Neural cell (in vitro differentiated cells): Measurements from ENCODE around the gene TMEM201. TPM values are rescaled to one million over a fixed set of nuclear protein-coding genes. Genes with fewer than 3 reads are reported as not detected.

Experiments
- H2AFZ ChIP-seq: fragments of 200-600, 300-800 bp; sonication (generic), shearing (Covaris generic); 2 replicates; pipeline ENCODE4 v1.6.0; 2014; ENCODE audit warnings: low read depth, mild to moderate bottlenecking, antibody characterized with exemption, low read length, moderate library complexity
- H3F3A ChIP-seq: fragments of 200-600 bp; shearing (Covaris generic); 2 replicates; pipeline ENCODE4 v1.6.1; 2016; ENCODE audit warnings: mild to moderate bottlenecking, moderate library complexity, mixed read lengths, antibody characterized with exemption, low read length; ENCODE audit not compliant: insufficient read depth, poor library complexity, severe bottlenecking
- H3K27ac ChIP-seq: fragments of 200-600, 300-800 bp; sonication (generic), shearing (Covaris generic); 2 replicates; pipeline ENCODE4 v1.5.1; 2014; ENCODE audit warnings: mild to moderate bottlenecking, low read length, moderate library complexity
- H3K27me3 ChIP-seq: fragments of 300-800, 200-600 bp; sonication (generic), shearing (Covaris generic); 2 replicates; pipeline ENCODE4 v1.6.0; 2014; ENCODE audit warnings: mild to moderate bottlenecking, low read depth, low read length, moderate library complexity; ENCODE audit not compliant: insufficient read depth
- H3K36me3 ChIP-seq: fragments of 300-800, 200-600 bp; sonication (generic), shearing (Covaris generic); 2 replicates; pipeline ENCODE4 v1.5.1; 2014; ENCODE audit warnings: mild to moderate bottlenecking, antibody characterized with exemption, low read length, moderate library complexity; ENCODE audit not compliant: insufficient read depth
- H3K4me2 ChIP-seq: fragments of 300-800, 200-600 bp; sonication (generic), shearing (Covaris generic); 2 replicates; pipeline ENCODE4 v1.6.0; 2014; ENCODE audit warnings: mild to moderate bottlenecking, low read length
- H3K4me3 ChIP-seq: fragments of 300-800, 200-600 bp; sonication (generic), shearing (Covaris generic); 2 replicates; pipeline ENCODE4 v1.5.1; 2014; ENCODE audit warnings: mild to moderate bottlenecking, low read length, moderate library complexity
- H3K79me2 ChIP-seq: fragments of 200-600 bp; shearing (Covaris generic); replicated peaks from 2 replicates; pipeline ENCODE4 v1.6.0; 2014; ENCODE audit warnings: mild to moderate bottlenecking, low read length, moderate library complexity; ENCODE audit not compliant: insufficient read depth
- H3K9ac ChIP-seq: fragments of 300-800, 200-600 bp; sonication (generic), shearing (Covaris generic); 2 replicates; pipeline ENCODE4 v1.6.1; 2016; ENCODE audit warnings: mild to moderate bottlenecking, low read length, mixed read lengths
- H3K9me2 ChIP-seq: fragments of 200-600 bp; shearing (Covaris generic); 2 replicates; pipeline ENCODE4 v1.6.1; 2016; ENCODE audit warnings: mild to moderate bottlenecking, low read length, mixed read lengths; ENCODE audit not compliant: insufficient read depth
- H3K9me3 ChIP-seq: fragments of 200-600, 300-800 bp; sonication (generic), shearing (Covaris generic); 2 replicates; pipeline ENCODE4 v1.6.1; 2016; ENCODE audit warnings: mild to moderate bottlenecking, mixed run types, low read length, moderate library complexity, mixed read lengths
- H4K20me1 ChIP-seq: fragments of 200-600 bp; shearing (Covaris generic); 2 replicates; pipeline ENCODE4 v1.6.1; 2016; ENCODE audit warnings: mild to moderate bottlenecking, mixed run types; ENCODE audit not compliant: insufficient read depth
- CTCF ChIP-seq: fragments of 450-650 bp; IDR thresholded peaks from 2 replicates; pipeline ENCODE4 v1.5.1; 2014; ENCODE audit warnings: antibody characterized with exemption, mild to moderate bottlenecking, moderate library complexity; ENCODE audit not compliant: poor library complexity, severe bottlenecking
- EP300 ChIP-seq: fragments of 450-650 bp; conservative IDR thresholded peaks from 2 replicates; pipeline ENCODE4 v1.6.1; 2014; ENCODE audit warnings: antibody characterized with exemption, mild to moderate bottlenecking, moderate library complexity; ENCODE audit not compliant: poor library complexity, severe bottlenecking
- EZH2 ChIP-seq: fragments of 200-600, 300-800 bp; shearing (Covaris generic), sonication (generic); IDR thresholded peaks from 2 replicates; pipeline ENCODE4 v1.6.1; 2014; ENCODE audit warnings: antibody characterized with exemption, low read length, borderline replicate concordance, mild to moderate bottlenecking; ENCODE audit not compliant: insufficient read depth, poor library complexity, severe bottlenecking
- MXI1 ChIP-seq: fragments of 450-650 bp; conservative IDR thresholded peaks from 2 replicates; pipeline ENCODE4 v1.6.1; 2014; ENCODE audit warnings: antibody characterized with exemption, mild to moderate bottlenecking; ENCODE audit not compliant: poor library complexity, severe bottlenecking
- POLR2AphosphoS5 ChIP-seq: IDR thresholded peaks from 2 replicates; pipeline ENCODE4 v1.6.1; 2012
- RAD21 ChIP-seq: fragments of 450-650 bp; conservative IDR thresholded peaks from 2 replicates; pipeline ENCODE4 v1.6.1; 2014; ENCODE audit warnings: antibody characterized with exemption, mild to moderate bottlenecking, moderate library complexity
- REST ChIP-seq: IDR thresholded peaks from 2 replicates; pipeline ENCODE4 v1.6.1; 2012; ENCODE audit warnings: borderline replicate concordance
- SMC3 ChIP-seq: fragments of 450-650 bp; conservative IDR thresholded peaks from 2 replicates; pipeline ENCODE4 v1.6.1; 2014; ENCODE audit warnings: antibody characterized with exemption, mild to moderate bottlenecking, moderate library complexity; ENCODE audit not compliant: poor library complexity
- TAF1 ChIP-seq: IDR thresholded peaks from 2 replicates; pipeline ENCODE4 v1.6.1; 2012; ENCODE audit warnings: low read depth
- polyA plus RNA-seq: library from polyadenylated mRNA; depleted of rRNA; stranded (reverse); fragments of >200 nt; gene quantifications from 2 replicates; pipeline ENCODE4 v1.2.3, GENCODE V29; 2014

TMEM201 gene
- polyA plus RNA-seq, 1 donor from 2014 or later = 7.3 TPM

GRCh38 chr1:9615316-9616063, 26.8 kb downstream of the TMEM201 start:
- no peak overlapping the region for H3K9ac ChIP-seq
- no peak overlapping the region for H3K27ac ChIP-seq
- H3K27me3 ChIP-seq = no peaks in the 10 kb centered on the region
- H3K36me3 ChIP-seq = no peaks in the 10 kb centered on the region
- no peak overlapping the region for H2AFZ ChIP-seq
- no peak overlapping the region for H3K4me2 ChIP-seq
- H3K4me3 ChIP-seq = no peak overlapping the region
- H3K9me2 ChIP-seq = no peaks in the 10 kb centered on the region
- no peaks in the 10 kb centered on the region for H3K79me2 ChIP-seq
- no peaks in the 10 kb centered on the region for H3K9me3 ChIP-seq
- H3F3A ChIP-seq = no peaks in the 10 kb centered on the region
- H4K20me1 ChIP-seq = no peaks in the 10 kb centered on the region
- TF ChIP-seq CTCF = peak; percentile 55
- no peak for TF ChIP-seq TAF1
- TF ChIP-seq POLR2AphosphoS5 = no peak
- no peak for TF ChIP-seq EZH2
- peak; percentile 27 for TF ChIP-seq SMC3
- TF ChIP-seq MXI1 = no peak
- TF ChIP-seq EP300 = no peak
- TF ChIP-seq RAD21 = peak; percentile 41
- TF ChIP-seq REST = no peak

- H3K9me2 ChIP-seq = no peaks in the 10 kb centered on the region
- no peaks in the 10 kb centered on the region for H3K9me3 ChIP-seq
- no peaks in the 10 kb centered on the region for H3K27me3 ChIP-seq
- no peaks in the 10 kb centered on the region for H4K20me1 ChIP-seq
- H3F3A ChIP-seq = no peaks in the 10 kb centered on the region
- no peak overlapping the region for H3K4me3 ChIP-seq
- H3K9ac ChIP-seq = no peak overlapping the region
- H3K79me2 ChIP-seq = no peaks in the 10 kb centered on the region
- no peak overlapping the region for H3K4me2 ChIP-seq
- H3K36me3 ChIP-seq = no peaks in the 10 kb centered on the region
- H2AFZ ChIP-seq = no peak overlapping the region
- no peak overlapping the region for H3K27ac ChIP-seq
- TF ChIP-seq SMC3 (no peak), TAF1 (no peak), RAD21 (no peak), REST (no peak), EZH2 (no peak), MXI1 (no peak), EP300 (no peak), POLR2AphosphoS5 (no peak), CTCF (no peak)
Measured at GRCh38 chr1:9618909-9619679, 30.4 kb downstream of the TMEM201 start.
